HG02840 (cell line): Measurements from ENCODE around the gene OR52N1.

Source experiments
- ATAC-seq: cut with Tn5 transposase; IDR thresholded peaks from one replicate; pipeline ENCODE4 v1.9.1; 2021; ENCODE audit warnings: mild to moderate bottlenecking, moderate library complexity, moderate number of reproducible peaks; ENCODE audit not compliant: unreplicated experiment, low FRiP score

Gene OR52N1

GRCh38 chr11:5791165-5791564 is at the start of gene OR52N1:
Gene OR52N1 (minus strand): TSS chr11:5791265. CDS start chr11:5788816, 2,449 bp downstream.
- ATAC-seq: no peak

GRCh38 chr11:5837695-5838094 is 46.6 kb upstream of the OR52N1 start:
- ATAC-seq: no peak

- no peak for ATAC-seq
Measured at GRCh38 chr11:5833446-5833845, 42.4 kb upstream of the OR52N1 start.

- ATAC-seq: no peak
Measured at GRCh38 chr11:5831196-5831829, 40.2 kb upstream of the OR52N1 start.

GRCh38 chr11:5818245-5818886 is 27.3 kb upstream of the OR52N1 start:
- peak; percentile 66 for ATAC-seq

GRCh38 chr11:5815534-5815933 is 24.5 kb upstream of the OR52N1 start:
- no peak for ATAC-seq

- no peak for ATAC-seq
Measured at GRCh38 chr11:5809905-5810795, 19.1 kb upstream of the OR52N1 start.

- peak; percentile 9 for ATAC-seq
Measured at GRCh38 chr11:5809122-5809519, 18.1 kb upstream of the OR52N1 start.

- ATAC-seq: peak; percentile 81
Measured at GRCh38 chr11:5808500-5809121, 17.5 kb upstream of the OR52N1 start, which contains the start of gene OR52N2. Gene OR52N2 (plus strand): TSS chr11:5808924. CDS start chr11:5820336, 11,412 bp downstream.

- ATAC-seq: no peak
Measured at GRCh38 chr11:5807580-5807979, 16.5 kb upstream of the OR52N1 start.

- no peak for ATAC-seq
Measured at GRCh38 chr11:5803982-5804381, 12.9 kb upstream of the OR52N1 start.

GRCh38 chr11:5796541-5796940 is 5.5 kb upstream of the OR52N1 start:
- no peak for ATAC-seq

- ATAC-seq: no peak
Measured at GRCh38 chr11:5783255-5783654, 7.8 kb downstream of the OR52N1 start, which contains the start of gene OR52N5. Gene OR52N5 (minus strand): TSS chr11:5783355. CDS start chr11:5778634, 4,721 bp downstream.

- no peak for ATAC-seq
Measured at GRCh38 chr11:5767056-5767455, 24.0 kb downstream of the OR52N1 start.

- ATAC-seq: no peak
Measured at GRCh38 chr11:5753943-5754342, 37.1 kb downstream of the OR52N1 start, which contains the start of gene OR52N4. Gene OR52N4 (plus strand): TSS chr11:5754243. CDS start chr11:5754741, 498 bp downstream.

GRCh38 chr11:5749836-5750235 is 41.2 kb downstream of the OR52N1 start:
- ATAC-seq: no peak

GRCh38 chr11:5746614-5747013 is 44.5 kb downstream of the OR52N1 start:
- no peak for ATAC-seq

GRCh38 chr11:5738431-5738830 is 52.6 kb downstream of the OR52N1 start:
- ATAC-seq: no peak

- ATAC-seq: no peak
Measured at GRCh38 chr11:5737670-5738392, 53.2 kb downstream of the OR52N1 start.

- ATAC-seq: no peak
Measured at GRCh38 chr11:5737091-5737490, 54.0 kb downstream of the OR52N1 start.
